H9 (cell line): ENCODE results near the gene DUSP11. TPM values are rescaled to one million over a fixed set of nuclear protein-coding genes. Genes with fewer than 3 reads are reported as not detected.

Experiments used
- DNase-seq: peaks from one replicate; pipeline ENCODE4 v3.0.0-alpha.2; 2017
- H2AFZ ChIP-seq: one replicate; pipeline ENCODE4 v1.6.1; 2013; ENCODE audit warnings: mild to moderate bottlenecking, low read length, control low read depth, moderate library complexity
- H2AK5ac ChIP-seq: 2 replicates; pipeline ENCODE4 v1.6.1; 2013; ENCODE audit warnings: low read length, control low read depth, mixed read lengths; ENCODE audit not compliant: insufficient read length
- H2BK120ac ChIP-seq: one replicate; pipeline ENCODE4 v1.6.1; 2013; ENCODE audit warnings: low read depth, mild to moderate bottlenecking, low read length, control low read depth, inconsistent platforms; ENCODE audit not compliant: poor library complexity, severe bottlenecking
- H2BK12ac ChIP-seq: 2 replicates; pipeline ENCODE4 v1.6.1; 2013; ENCODE audit warnings: low read length, control low read depth, mixed read lengths, low read depth; ENCODE audit not compliant: insufficient read length
- H2BK15ac ChIP-seq: 2 replicates; pipeline ENCODE4 v1.6.1; 2013; ENCODE audit warnings: low read depth, low read length, control low read depth
- H2BK20ac ChIP-seq: one replicate; pipeline ENCODE4 v1.6.1; 2013; ENCODE audit warnings: low read depth, mild to moderate bottlenecking, low read length, control low read depth, inconsistent platforms; ENCODE audit not compliant: poor library complexity, severe bottlenecking
- H2BK5ac ChIP-seq: 2 replicates; pipeline ENCODE4 v1.6.1; 2013; ENCODE audit warnings: low read length, control low read depth, mixed read lengths; ENCODE audit not compliant: insufficient read length
- H3K14ac ChIP-seq: 2 replicates; pipeline ENCODE4 v1.6.1; 2013; ENCODE audit warnings: low read length, control low read depth; ENCODE audit not compliant: insufficient read depth
- H3K18ac ChIP-seq: 2 replicates; pipeline ENCODE4 v1.6.1; 2013; ENCODE audit warnings: low read depth, mild to moderate bottlenecking, mixed read lengths, low read length, control low read depth; ENCODE audit not compliant: insufficient read length
- H3K23ac ChIP-seq: 2 replicates; pipeline ENCODE4 v1.6.1; 2013; ENCODE audit warnings: low read length, control low read depth, mixed read lengths, low read depth; ENCODE audit not compliant: insufficient read length
- H3K23me2 ChIP-seq: 2 replicates; pipeline ENCODE4 v1.6.1; 2013; ENCODE audit warnings: low read depth, mild to moderate bottlenecking, mixed read lengths, low read length, control low read depth; ENCODE audit not compliant: insufficient read length, poor library complexity, severe bottlenecking
- H3K27ac ChIP-seq: 2 replicates; pipeline ENCODE4 v1.5.1; 2013; ENCODE audit warnings: low read length, control low read depth, mixed read lengths, low read depth; ENCODE audit not compliant: insufficient read length
- H3K27me3 ChIP-seq: 2 replicates; pipeline ENCODE4 v1.6.1; 2013; ENCODE audit warnings: low read length, control low read depth, inconsistent platforms; ENCODE audit not compliant: insufficient read depth
- H3K4ac ChIP-seq: 2 replicates; pipeline ENCODE4 v1.6.1; 2013; ENCODE audit warnings: low read depth, mild to moderate bottlenecking, control low read depth, inconsistent platforms, low read length, moderate library complexity
- H3K4me1 ChIP-seq: 2 replicates; pipeline ENCODE4 v1.6.1; 2013; ENCODE audit warnings: low read length, control low read depth, inconsistent platforms; ENCODE audit not compliant: insufficient read depth
- H3K4me2 ChIP-seq: 2 replicates; pipeline ENCODE4 v1.6.1; 2013; ENCODE audit warnings: low read length, control low read depth, mixed read lengths; ENCODE audit not compliant: insufficient read length, insufficient read depth
- H3K56ac ChIP-seq: 2 replicates; pipeline ENCODE4 v1.6.1; 2013; ENCODE audit warnings: low read depth, mild to moderate bottlenecking, mixed read lengths, low read length, control low read depth; ENCODE audit not compliant: insufficient read length
- H3K79me1 ChIP-seq: 2 replicates; pipeline ENCODE4 v1.6.1; 2013; ENCODE audit warnings: low read depth, mild to moderate bottlenecking, moderate library complexity, low read length, control low read depth, inconsistent platforms; ENCODE audit not compliant: insufficient read depth, poor library complexity, severe bottlenecking
- H3K79me2 ChIP-seq: 2 replicates; pipeline ENCODE4 v1.6.1; 2013; ENCODE audit warnings: low read length, control low read depth, inconsistent platforms; ENCODE audit not compliant: insufficient read depth
- H3K9ac ChIP-seq: 2 replicates; pipeline ENCODE4 v1.6.1; 2013; ENCODE audit warnings: low read length, control low read depth, mixed read lengths; ENCODE audit not compliant: insufficient read length; ENCODE audit errors: extremely low read depth
- H3K9me3 ChIP-seq: one replicate; pipeline ENCODE4 v1.6.1; 2013; ENCODE audit warnings: low read depth, low read length, inconsistent platforms; ENCODE audit not compliant: control insufficient read depth
- H3T11ph ChIP-seq: one replicate; pipeline ENCODE4 v1.6.1; 2013; ENCODE audit warnings: mild to moderate bottlenecking, low read length, control low read depth, inconsistent platforms
- H4K20me1 ChIP-seq: one replicate; pipeline ENCODE4 v1.6.1; 2013; ENCODE audit not compliant: control insufficient read depth, insufficient read length, insufficient read depth
- H4K5ac ChIP-seq: 2 replicates; pipeline ENCODE4 v1.6.1; 2013; ENCODE audit warnings: low read depth, mild to moderate bottlenecking, mixed read lengths, low read length, control low read depth; ENCODE audit not compliant: insufficient read length
- H4K8ac ChIP-seq: replicated peaks from 2 replicates; pipeline ENCODE4 v1.6.1; 2013; ENCODE audit warnings: low read length, control low read depth, mixed read lengths, low read depth; ENCODE audit not compliant: insufficient read length
- H4K91ac ChIP-seq: 2 replicates; pipeline ENCODE4 v1.6.1; 2013; ENCODE audit warnings: low read depth, mild to moderate bottlenecking, moderate library complexity, mixed read lengths, low read length, control low read depth; ENCODE audit not compliant: insufficient read length
- H3K27ac Mint-ChIP-seq, 3 experiments: 2 replicates in 2 of 3; 3 replicates in 1 of 3; pipeline ENCODE4 v1.8.0; 2020 to 2021; ENCODE audit warnings: mixed read lengths in 3 of 3, mild to moderate bottlenecking in 1 of 3, moderate library complexity in 1 of 3
- H3K27me3 Mint-ChIP-seq: 2 replicates; pipeline ENCODE4 v1.8.0; 2021; ENCODE audit warnings: low read depth, mild to moderate bottlenecking, moderate library complexity, mixed read lengths
- H3K36me3 Mint-ChIP-seq, 3 experiments: 2 replicates in 2 of 3; 3 replicates in 1 of 3; pipeline ENCODE4 v1.8.0; 2020 to 2021; ENCODE audit warnings: low read depth in 3 of 3, mixed read lengths in 3 of 3; ENCODE audit not compliant: insufficient read depth in 1 of 3
- H3K4me1 Mint-ChIP-seq, 2 experiments: 2 replicates each; pipeline ENCODE4 v1.8.0; 2020; ENCODE audit warnings: mixed read lengths in 2 of 2
- H3K4me3 Mint-ChIP-seq, 2 experiments: 2 replicates in 1 of 2; 3 replicates in 1 of 2; pipeline ENCODE4 v1.8.0; 2020 to 2021; ENCODE audit warnings: mild to moderate bottlenecking in 2 of 2, mixed read lengths in 2 of 2, moderate library complexity in 1 of 2
- H3K9me3 Mint-ChIP-seq, 2 experiments: 2 replicates in 1 of 2; 3 replicates in 1 of 2; pipeline ENCODE4 v1.8.0; 2020; ENCODE audit warnings: mild to moderate bottlenecking in 2 of 2, mixed read lengths in 2 of 2, moderate library complexity in 1 of 2
- WGBS: extraction: QIAGEN DNeasy Blood & Tissue Kit; methylation state at CpG from one replicate; pipeline ENCODE4 v1.1.7; 2013; ENCODE audit warnings: missing lambda C conversion rate, low lambda C conversion rate, mixed read lengths; ENCODE audit not compliant: insufficient read length; ENCODE audit errors: extremely low coverage; 5-methylcytosine and 5-hydroxymethylcytosine counted together
- total RNA-seq: library from RNA; stranded (reverse); gene quantifications from 2 replicates; pipeline ENCODE4 v1.2.1, GENCODE V29; 2021
- TF ChIP-seq, protein P1 (sequence below): fragments of 200-600 bp; sonication (generic); conservative IDR thresholded peaks from 3 replicates; pipeline ENCODE4 v1.8.0; 2021; ENCODE audit warnings: antibody characterized with exemption, mild to moderate bottlenecking

DUSP11 gene
- total RNA-seq, 1 experiment from 2014 or later = 21.4 TPM

- Mint-ChIP-seq H3K4me3 (no peak overlapping the region), H3K27ac (no peak overlapping the region)
- WGBS = no CpG with 5 or more reads among the region's 4 CpGs
These were observed 45.5 kb upstream of the DUSP11 start for GRCh38 chr2:73825408-73825807.

More at GRCh38 chr2:73825408-73825807, 45.5 kb upstream of the DUSP11 start:
- Mint-ChIP-seq H3K9me3 (peaks cover 0 to 2% of the 10 kb centered on the region in 2 experiments; a peak in 1 of 5 replicates), H3K4me1 (peaks cover 23 to 26% of the 10 kb centered on the region in 2 experiments), H3K27me3 (peaks cover 31% of the 10 kb centered on the region), H3K36me3 (peaks cover 0 to 1% (median 0%) of the 10 kb centered on the region in 3 experiments; a peak in 1 of 7 replicates)
- no peaks in the 10 kb centered on the region for H3K27me3 ChIP-seq
- no peaks in the 10 kb centered on the region; the same call in 1 of the 2 replicates for H3K4me1 ChIP-seq
- H2AK5ac ChIP-seq = no peak overlapping the region
- H4K20me1 ChIP-seq = no peaks in the 10 kb centered on the region
- no peak overlapping the region for H4K5ac ChIP-seq
- no peak overlapping the region for H3K18ac ChIP-seq
- no peak overlapping the region for H2BK15ac ChIP-seq
- no peak overlapping the region for H3K23ac ChIP-seq
- H3K79me1 ChIP-seq = no peaks in the 10 kb centered on the region
- no peak overlapping the region for H2BK5ac ChIP-seq
- no peak overlapping the region for H2BK120ac ChIP-seq
- no peak overlapping the region for H3K4ac ChIP-seq
- no peak overlapping the region for H2BK12ac ChIP-seq
- no peak overlapping the region for H2BK20ac ChIP-seq
- H3K4me2 ChIP-seq = no peak overlapping the region
- no peak for DNase-seq
- no peak overlapping the region for H3K9ac ChIP-seq
- peaks cover 6% of the 10 kb centered on the region for H3K23me2 ChIP-seq
- no peak overlapping the region for H2AFZ ChIP-seq
- no peak overlapping the region for H4K91ac ChIP-seq
- no peak overlapping the region for H3K14ac ChIP-seq
- H3K27ac ChIP-seq = no peak overlapping the region
- no peak overlapping the region for H4K8ac ChIP-seq
- H3K79me2 ChIP-seq = peaks cover 2% of the 10 kb centered on the region; the same call in 1 of the 2 replicates
- no peaks in the 10 kb centered on the region for H3K9me3 ChIP-seq
- no peak overlapping the region for H3T11ph ChIP-seq
- TF ChIP-seq, protein P1, sequence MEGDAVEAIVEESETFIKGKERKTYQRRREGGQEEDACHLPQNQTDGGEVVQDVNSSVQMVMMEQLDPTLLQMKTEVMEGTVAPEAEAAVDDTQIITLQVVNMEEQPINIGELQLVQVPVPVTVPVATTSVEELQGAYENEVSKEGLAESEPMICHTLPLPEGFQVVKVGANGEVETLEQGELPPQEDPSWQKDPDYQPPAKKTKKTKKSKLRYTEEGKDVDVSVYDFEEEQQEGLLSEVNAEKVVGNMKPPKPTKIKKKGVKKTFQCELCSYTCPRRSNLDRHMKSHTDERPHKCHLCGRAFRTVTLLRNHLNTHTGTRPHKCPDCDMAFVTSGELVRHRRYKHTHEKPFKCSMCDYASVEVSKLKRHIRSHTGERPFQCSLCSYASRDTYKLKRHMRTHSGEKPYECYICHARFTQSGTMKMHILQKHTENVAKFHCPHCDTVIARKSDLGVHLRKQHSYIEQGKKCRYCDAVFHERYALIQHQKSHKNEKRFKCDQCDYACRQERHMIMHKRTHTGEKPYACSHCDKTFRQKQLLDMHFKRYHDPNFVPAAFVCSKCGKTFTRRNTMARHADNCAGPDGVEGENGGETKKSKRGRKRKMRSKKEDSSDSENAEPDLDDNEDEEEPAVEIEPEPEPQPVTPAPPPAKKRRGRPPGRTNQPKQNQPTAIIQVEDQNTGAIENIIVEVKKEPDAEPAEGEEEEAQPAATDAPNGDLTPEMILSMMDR = no peak
- no peak overlapping the region for H3K56ac ChIP-seq
